DOHH2 (cell line): ENCODE measurements around the gene NXPH2.

Experiments used
- CTCF ChIP-seq: fragments of 200-600 bp; sonication (generic); IDR thresholded peaks from one replicate; pipeline ENCODE4 v1.5.1; 2014; ENCODE audit warnings: antibody characterized with exemption, mild to moderate bottlenecking, low read depth, low read length; ENCODE audit not compliant: poor library complexity, severe bottlenecking
- EZH2phosphoT487 ChIP-seq: fragments of 200-600 bp; sonication (generic); IDR thresholded peaks from 2 replicates; pipeline ENCODE4 v1.6.1; 2017; ENCODE audit warnings: borderline replicate concordance, mild to moderate bottlenecking, antibody characterized with exemption, low read length, moderate library complexity, mixed read lengths

GRCh38 chr2:138787053-138787666 is 7.0 kb upstream of the NXPH2 start:
- TF ChIP-seq CTCF (peak; percentile 60), EZH2phosphoT487 (no peak)
